Measurements from ENCODE around the gene WDFY4. TPM values are rescaled to one million over a fixed set of nuclear protein-coding genes. Genes with fewer than 3 reads are reported as not detected.

The WDFY4 gene
- total RNA-seq, 1 donor from 2014 or later, result 0.25 TPM

DNA sequence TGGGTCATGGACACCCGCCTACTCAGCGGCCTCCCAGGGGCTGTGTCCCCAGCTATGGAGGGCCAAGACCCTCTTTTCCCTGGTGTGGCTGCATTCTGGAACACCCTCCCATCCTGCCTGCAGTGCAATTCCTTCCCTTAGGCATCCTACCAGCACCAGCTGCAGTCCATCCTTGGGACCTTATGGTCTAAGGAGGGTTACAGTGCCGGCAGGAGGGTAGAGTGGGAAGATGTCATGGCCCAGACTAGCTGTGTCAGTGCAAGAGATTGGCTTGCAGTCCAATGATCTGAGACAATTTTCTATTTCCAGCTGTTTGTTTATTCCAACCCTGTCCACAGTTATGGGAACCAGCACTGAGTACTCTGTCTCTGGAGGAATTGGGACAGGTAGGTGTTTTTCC is 92.4 kb downstream of the WDFY4 start:
- H3K36me3 Mint-ChIP-seq (ENCODE audit: low read depth, unreplicated experiment), result no peaks in the 10 kb centered on the region
- no peaks in the 10 kb centered on the region for H3K4me1 Mint-ChIP-seq (ENCODE audit: low read depth, unreplicated experiment)
- Histone ChIP-seq H3K4me1 (ENCODE audit: insufficient read depth, low read length) (no peaks in the 10 kb centered on the region), H3K36me3 (ENCODE audit: insufficient read depth, low read length) (no peaks in the 10 kb centered on the region), H3K27ac (ENCODE audit: low read depth, low read length) (no peak overlapping the region), H2AFZ (ENCODE audit: low read depth, low read length) (no peak overlapping the region), H3K9ac (ENCODE audit: low read length) (no peak overlapping the region), H3K79me2 (ENCODE audit: insufficient read depth, low read length) (no peaks in the 10 kb centered on the region), H3K4me2 (ENCODE audit: low read length) (no peak overlapping the region), H4K20me1 (ENCODE audit: insufficient read depth, low read length) (no peaks in the 10 kb centered on the region), H3K27me3 (ENCODE audit: insufficient read depth, low read length) (peaks cover 2% of the 10 kb centered on the region), H3K9me3 (ENCODE audit: insufficient read depth, low read depth, low read length) (no peaks in the 10 kb centered on the region), H3K4me3 (ENCODE audit: insufficient read depth, low read depth, low read length) (no peak overlapping the region)
- H3K27me3 Mint-ChIP-seq (ENCODE audit: low read depth, unreplicated experiment), result peaks cover 18% of the 10 kb centered on the region
- no peak for TF ChIP-seq EZH2 (IDR thresholded peaks at IDR 0.05; ENCODE audit: insufficient read depth, low read length)
- TF ChIP-seq, protein P1, sequence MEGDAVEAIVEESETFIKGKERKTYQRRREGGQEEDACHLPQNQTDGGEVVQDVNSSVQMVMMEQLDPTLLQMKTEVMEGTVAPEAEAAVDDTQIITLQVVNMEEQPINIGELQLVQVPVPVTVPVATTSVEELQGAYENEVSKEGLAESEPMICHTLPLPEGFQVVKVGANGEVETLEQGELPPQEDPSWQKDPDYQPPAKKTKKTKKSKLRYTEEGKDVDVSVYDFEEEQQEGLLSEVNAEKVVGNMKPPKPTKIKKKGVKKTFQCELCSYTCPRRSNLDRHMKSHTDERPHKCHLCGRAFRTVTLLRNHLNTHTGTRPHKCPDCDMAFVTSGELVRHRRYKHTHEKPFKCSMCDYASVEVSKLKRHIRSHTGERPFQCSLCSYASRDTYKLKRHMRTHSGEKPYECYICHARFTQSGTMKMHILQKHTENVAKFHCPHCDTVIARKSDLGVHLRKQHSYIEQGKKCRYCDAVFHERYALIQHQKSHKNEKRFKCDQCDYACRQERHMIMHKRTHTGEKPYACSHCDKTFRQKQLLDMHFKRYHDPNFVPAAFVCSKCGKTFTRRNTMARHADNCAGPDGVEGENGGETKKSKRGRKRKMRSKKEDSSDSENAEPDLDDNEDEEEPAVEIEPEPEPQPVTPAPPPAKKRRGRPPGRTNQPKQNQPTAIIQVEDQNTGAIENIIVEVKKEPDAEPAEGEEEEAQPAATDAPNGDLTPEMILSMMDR (IDR thresholded peaks at IDR 0.05; ENCODE audit: insufficient read depth, low read depth, low read length), result no peak
- no peak overlapping the region for H3K27ac Mint-ChIP-seq (ENCODE audit: unreplicated experiment)
- DNase-seq (ENCODE audit: low read depth), result no peak
- H3K4me3 Mint-ChIP-seq (ENCODE audit: unreplicated experiment), result no peak overlapping the region
- H3K9me3 Mint-ChIP-seq (ENCODE audit: unreplicated experiment), result peaks cover 2% of the 10 kb centered on the region
- no peak for FAIRE-seq

GRCh38 chr10:48778193-48778857 is 93.7 kb downstream of the WDFY4 start:
- no peak overlapping the region for H3K4me2 ChIP-seq (ENCODE audit: low read length)
- H3K36me3 Mint-ChIP-seq (ENCODE audit: low read depth, unreplicated experiment), result no peaks in the 10 kb centered on the region
- no peaks in the 10 kb centered on the region for H3K36me3 ChIP-seq (ENCODE audit: insufficient read depth, low read length)
- no peak for FAIRE-seq
- H3K9ac ChIP-seq (ENCODE audit: low read length), result no peak overlapping the region
- peaks cover 14% of the 10 kb centered on the region for H3K27me3 Mint-ChIP-seq (ENCODE audit: low read depth, unreplicated experiment)
- DNase-seq (ENCODE audit: low read depth), result no peak
- H4K20me1 ChIP-seq (ENCODE audit: insufficient read depth, low read length), result no peaks in the 10 kb centered on the region
- H2AFZ ChIP-seq (ENCODE audit: low read depth, low read length), result no peak overlapping the region
- no peaks in the 10 kb centered on the region for H3K9me3 ChIP-seq (ENCODE audit: insufficient read depth, low read depth, low read length)
- no peaks in the 10 kb centered on the region for H3K79me2 ChIP-seq (ENCODE audit: insufficient read depth, low read length)
- no peaks in the 10 kb centered on the region for H3K4me1 ChIP-seq (ENCODE audit: insufficient read depth, low read length)
- H3K27ac ChIP-seq (ENCODE audit: low read depth, low read length), result no peak overlapping the region
- TF ChIP-seq, protein P1 (IDR thresholded peaks at IDR 0.05; ENCODE audit: insufficient read depth, low read depth, low read length), result no peak
- TF ChIP-seq EZH2 (IDR thresholded peaks at IDR 0.05; ENCODE audit: insufficient read depth, low read length), result no peak
- H3K4me3 Mint-ChIP-seq (ENCODE audit: unreplicated experiment), result no peak overlapping the region
- H3K27me3 ChIP-seq (ENCODE audit: insufficient read depth, low read length), result peaks cover 2% of the 10 kb centered on the region
- no peak overlapping the region for H3K4me3 ChIP-seq (ENCODE audit: insufficient read depth, low read depth, low read length)
- no peaks in the 10 kb centered on the region for H3K4me1 Mint-ChIP-seq (ENCODE audit: low read depth, unreplicated experiment)
- H3K9me3 Mint-ChIP-seq (ENCODE audit: unreplicated experiment), result peaks cover 2% of the 10 kb centered on the region
- no peak overlapping the region for H3K27ac Mint-ChIP-seq (ENCODE audit: unreplicated experiment)

DNA sequence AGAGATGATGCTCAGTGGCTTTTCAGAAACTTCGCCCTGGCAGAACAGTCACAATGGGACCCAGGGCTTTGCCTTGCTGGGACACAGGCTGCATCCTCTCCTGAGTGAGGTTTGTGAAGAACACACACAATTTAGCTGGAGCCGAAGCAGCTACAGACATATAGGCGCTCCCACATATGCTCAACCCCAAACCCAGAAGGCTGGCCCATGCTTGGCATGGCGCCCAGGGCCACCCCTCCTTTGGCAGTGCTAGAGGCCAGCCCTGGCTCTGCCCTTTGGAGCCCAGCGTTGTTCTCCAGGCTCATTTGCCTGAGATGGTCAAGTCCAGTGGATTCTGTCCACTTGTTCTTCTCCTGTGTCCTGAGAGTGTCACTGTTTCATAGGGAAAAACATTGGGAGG is 94.4 kb downstream of the WDFY4 start:
- no peak overlapping the region for H3K27ac ChIP-seq (ENCODE audit: low read depth, low read length)
- DNase-seq (ENCODE audit: low read depth) (no peak), FAIRE-seq (no peak)
- no peaks in the 10 kb centered on the region for H3K79me2 ChIP-seq (ENCODE audit: insufficient read depth, low read length)
- Mint-ChIP-seq H3K27ac (ENCODE audit: unreplicated experiment) (no peak overlapping the region), H3K36me3 (ENCODE audit: low read depth, unreplicated experiment) (no peaks in the 10 kb centered on the region), H3K27me3 (ENCODE audit: low read depth, unreplicated experiment) (peaks cover 13% of the 10 kb centered on the region), H3K4me1 (ENCODE audit: low read depth, unreplicated experiment) (no peaks in the 10 kb centered on the region), H3K9me3 (ENCODE audit: unreplicated experiment) (peaks cover 2% of the 10 kb centered on the region), H3K4me3 (ENCODE audit: unreplicated experiment) (no peak overlapping the region)
- TF ChIP-seq, protein P1 (IDR thresholded peaks at IDR 0.05; ENCODE audit: insufficient read depth, low read depth, low read length), result no peak
- H3K4me1 ChIP-seq (ENCODE audit: insufficient read depth, low read length), result no peaks in the 10 kb centered on the region
- H3K27me3 ChIP-seq (ENCODE audit: insufficient read depth, low read length), result peaks cover 2% of the 10 kb centered on the region
- H3K36me3 ChIP-seq (ENCODE audit: insufficient read depth, low read length), result no peaks in the 10 kb centered on the region
- no peak overlapping the region for H3K9ac ChIP-seq (ENCODE audit: low read length)
- no peak overlapping the region for H2AFZ ChIP-seq (ENCODE audit: low read depth, low read length)
- no peaks in the 10 kb centered on the region for H4K20me1 ChIP-seq (ENCODE audit: insufficient read depth, low read length)
- no peak overlapping the region for H3K4me3 ChIP-seq (ENCODE audit: insufficient read depth, low read depth, low read length)
- H3K4me2 ChIP-seq (ENCODE audit: low read length), result no peak overlapping the region
- no peaks in the 10 kb centered on the region for H3K9me3 ChIP-seq (ENCODE audit: insufficient read depth, low read depth, low read length)

All from astrocyte (in vitro differentiated cells and primary cell).